A549 (cell line): ENCODE measurements around the gene FAM151A. TPM values are rescaled to one million over a fixed set of nuclear protein-coding genes. Genes with fewer than 3 reads are reported as not detected.

Source experiments
- ATAC-seq, 2 experiments: fragments of 200-7000 bp in 1 of 2; fragments of >200 bp in 1 of 2; cut with Nextera tagmentation in 1 of 2; cut with Tn5 transposase in 1 of 2; 3 replicates each; pipeline versions ENCODE4 v1.8.0 to v1.9.1; 2018 to 2020; ENCODE audit warnings: mild to moderate bottlenecking in 1 of 2, moderate library complexity in 1 of 2
- CTCF ChIA-PET: fragments of 300-600 bp; sonication (Branson Sonifier 250); formaldehyde crosslinking; extraction: SDS; loops from one replicate; lab custom pipeline; 2021; ENCODE audit warnings: antibody characterized with exemption, inconsistent platforms; lab: Yijun Ruan, JAX
- POLR2A ChIA-PET: fragments of 350-600 bp; formaldehyde crosslinking; extraction: SDS; loops from one replicate; lab custom pipeline; 2021; ENCODE audit warnings: antibody characterized with exemption, inconsistent platforms; lab: Yijun Ruan, JAX
- DNase-seq, 2 experiments: peaks; one replicate each; pipeline versions ENCODE4 v3.0.0 to v3.0.0-alpha.2; 2011 to 2016; ENCODE audit warnings: low read depth in 1 of 2, low spot score in 1 of 2
- FAIRE-seq: peaks from 2 replicates; lab custom pipeline; 2011; peaks lifted over from hg19 to GRCh38; lab: Jason Lieb, UNC
- H3K27ac ChIP-seq, 2 experiments: fragments of >200 bp; sonication (Bioruptor Twin); formaldehyde crosslinking; 3 replicates each; pipeline ENCODE4 v1.5.1; 2016 to 2017
- H3K4me1 ChIP-seq: fragments of >200 bp; sonication (Bioruptor Twin); formaldehyde crosslinking; 3 replicates; pipeline ENCODE4 v1.6.1; 2016
- H3K4me2 ChIP-seq: fragments of >200 bp; sonication (Bioruptor Twin); formaldehyde crosslinking; 3 replicates; pipeline ENCODE4 v1.6.1; 2016
- H3K4me3 ChIP-seq: fragments of >200 bp; sonication (Bioruptor Twin); formaldehyde crosslinking; 3 replicates; pipeline ENCODE4 v1.5.1; 2016
- H3K9me3 ChIP-seq: fragments of >200 bp; sonication (Bioruptor Twin); formaldehyde crosslinking; 3 replicates; pipeline ENCODE4 v1.6.1; 2016
- CBX8 ChIP-seq: fragments of 200-600 bp; sonication (generic); IDR thresholded peaks from 2 replicates; pipeline ENCODE4 v1.6.1; 2016
- CEBPB ChIP-seq, 2 experiments: fragments of >200 bp in 1 of 2; sonication (Bioruptor Twin) in 1 of 2; formaldehyde crosslinking in 1 of 2; IDR thresholded peaks; 2 replicates each; pipeline ENCODE4 v1.6.1; 2012 to 2016
- EHF ChIP-seq: fragments of 250-450 bp; sonication (Bioruptor Pico); IDR thresholded peaks from 2 replicates; pipeline ENCODE4 v1.5.0; 2020; ENCODE audit warnings: mild to moderate bottlenecking
- HDAC2 ChIP-seq: fragments of 200-600 bp; sonication (generic); IDR thresholded peaks from 2 replicates; pipeline ENCODE4 v1.6.1; 2016
- HMGXB4 ChIP-seq: fragments of 250-450 bp; sonication (Bioruptor Pico); IDR thresholded peaks from 2 replicates; pipeline ENCODE4 v1.5.0; 2021; ENCODE audit warnings: mild to moderate bottlenecking, moderate library complexity, borderline replicate concordance
- HOXB13 ChIP-seq: fragments of 250-450 bp; sonication (Bioruptor Pico); IDR thresholded peaks from 2 replicates; pipeline ENCODE4 v1.5.0; 2020; ENCODE audit warnings: low read depth, mild to moderate bottlenecking, moderate library complexity
- JUN ChIP-seq, 2 experiments: fragments of >200 bp; sonication (Bioruptor Twin); formaldehyde crosslinking; IDR thresholded peaks; 2 replicates in 1 of 2; 3 replicates in 1 of 2; pipeline ENCODE4 v1.6.1; 2016 to 2017
- KDM1A ChIP-seq: fragments of 200-600 bp; sonication (generic); IDR thresholded peaks from 2 replicates; pipeline ENCODE4 v1.6.1; 2016; ENCODE audit warnings: low read depth, mild to moderate bottlenecking
- MAFK ChIP-seq: fragments of 450-650 bp; IDR thresholded peaks from 2 replicates; pipeline ENCODE4 v1.6.1; 2014; ENCODE audit not compliant: partially characterized antibody
- NPAS2 ChIP-seq: fragments of 250-450 bp; sonication (Bioruptor Pico); IDR thresholded peaks from 2 replicates; pipeline ENCODE4 v1.8.0; 2022; ENCODE audit warnings: mild to moderate bottlenecking, moderate library complexity, borderline replicate concordance
- PHF8 ChIP-seq: fragments of 200-600 bp; sonication (generic); IDR thresholded peaks from 2 replicates; pipeline ENCODE4 v1.6.1; 2016; ENCODE audit warnings: low read depth, mild to moderate bottlenecking, antibody characterized with exemption, moderate library complexity, borderline replicate concordance
- POLR2A ChIP-seq: IDR thresholded peaks from 2 replicates; pipeline ENCODE4 v1.6.1; 2012; ENCODE audit warnings: mild to moderate bottlenecking, low read length
- RAD21 ChIP-seq, 2 experiments: fragments of >200 bp in 1 of 2; sonication (Bioruptor Twin) in 1 of 2; formaldehyde crosslinking in 1 of 2; IDR thresholded peaks in 1 of 2; conservative IDR thresholded peaks in 1 of 2; 2 replicates in 1 of 2; 3 replicates in 1 of 2; pipeline ENCODE4 v1.6.1; 2012 to 2018; ENCODE audit warnings: inconsistent platforms in 1 of 2
- RCOR1 ChIP-seq: fragments of 150-350 bp; IDR thresholded peaks from 2 replicates; pipeline ENCODE4 v1.6.1; 2014; ENCODE audit warnings: antibody characterized with exemption, low read length, low read depth
- RFX5 ChIP-seq: fragments of 450-650 bp; IDR thresholded peaks from 2 replicates; pipeline ENCODE4 v1.7.1; 2014; ENCODE audit warnings: antibody characterized with exemption, mild to moderate bottlenecking, moderate library complexity
- WGBS: methylation state at CpG from one replicate; pipeline ENCODE4 v1.1.6; 2017; ENCODE audit errors: missing lambda C conversion rate; 5-methylcytosine and 5-hydroxymethylcytosine counted together
- polyA plus RNA-seq, 4 experiments: library from polyadenylated mRNA; depleted of rRNA in 3 of 4; stranded (reverse); fragments of >200 nt; fragmentation: RNase III in 1 of 4; extraction: RNeasy Plus Mini Kit Qiagen cat#74134 plus additional on column Dnase treatment in 1 of 4; gene quantifications; 2 replicates in 3 of 4; 3 replicates in 1 of 4; pipeline ENCODE4 v1.2.3, GENCODE V29; 2011 to 2017
- TF ChIP-seq, protein P1 (sequence below): IDR thresholded peaks from 2 replicates; pipeline ENCODE4 v1.6.1; 2012; ENCODE audit warnings: low read depth, borderline replicate concordance
- TF ChIP-seq, protein P2 (sequence below): fragments of 200-600 bp; sonication (generic); IDR thresholded peaks from 2 replicates; pipeline ENCODE4 v1.6.1; 2016; ENCODE audit warnings: antibody characterized with exemption, mild to moderate bottlenecking, moderate library complexity

FAM151A gene
- polyA plus RNA-seq, 2 of the 4 experiments (the other 2 are of a cell fraction) = not detected

- ChIA-PET POLR2A (no interaction called here), CTCF (interaction anchor here (1.4 kb wide), 1 partner anchor 14 kb away, joined by 3 read pairs; no protein-coding TSS in a partner anchor)
- FAIRE-seq (no peak), DNase-seq (no peak), ATAC-seq (no peak)
- Histone ChIP-seq H3K4me1 (no peaks in the 10 kb centered on the region), H3K9me3 (peaks cover 13% of the 10 kb centered on the region; the same call in 2 of the 3 replicates), H3K4me2 (no peak overlapping the region), H3K4me3 (no peak overlapping the region), H3K27ac (no peak overlapping the region)
- 0% methylated on average over 2 of the region's 2 CpGs for WGBS
- TF ChIP-seq RCOR1 = no peak
- TF ChIP-seq RAD21 (conservative IDR thresholded peaks at IDR 0.05 in 1 of 2, IDR thresholded peaks at IDR 0.05 in 1 of 2) = no peak
- no peak for TF ChIP-seq NPAS2 (CRISPR knock-in tag)
- no peak for TF ChIP-seq POLR2A
- no peak for TF ChIP-seq HMGXB4 (CRISPR knock-in tag)
- TF ChIP-seq EHF (CRISPR knock-in tag) = no peak
- no peak for TF ChIP-seq KDM1A
Observed at GRCh38 chr1:54658164-54658913, 35.0 kb upstream of the FAM151A start.

- POLR2A ChIA-PET = interaction anchor here (0.5 kb wide), 1 partner anchor 257 kb away, joined by 3 read pairs; no protein-coding TSS in a partner anchor
- H3K4me3 ChIP-seq = no peak overlapping the region
- FAIRE-seq (no peak), DNase-seq (no peak)
- CTCF ChIA-PET = interaction anchor here (0.7 kb wide), 1 partner anchor 163 kb away, joined by 3 read pairs; no protein-coding TSS in a partner anchor
- TF ChIP-seq, protein P1, sequence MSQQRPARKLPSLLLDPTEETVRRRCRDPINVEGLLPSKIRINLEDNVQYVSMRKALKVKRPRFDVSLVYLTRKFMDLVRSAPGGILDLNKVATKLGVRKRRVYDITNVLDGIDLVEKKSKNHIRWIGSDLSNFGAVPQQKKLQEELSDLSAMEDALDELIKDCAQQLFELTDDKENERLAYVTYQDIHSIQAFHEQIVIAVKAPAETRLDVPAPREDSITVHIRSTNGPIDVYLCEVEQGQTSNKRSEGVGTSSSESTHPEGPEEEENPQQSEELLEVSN = no peak
- TF ChIP-seq HMGXB4 (CRISPR knock-in tag) = no peak
- TF ChIP-seq, protein P2, sequence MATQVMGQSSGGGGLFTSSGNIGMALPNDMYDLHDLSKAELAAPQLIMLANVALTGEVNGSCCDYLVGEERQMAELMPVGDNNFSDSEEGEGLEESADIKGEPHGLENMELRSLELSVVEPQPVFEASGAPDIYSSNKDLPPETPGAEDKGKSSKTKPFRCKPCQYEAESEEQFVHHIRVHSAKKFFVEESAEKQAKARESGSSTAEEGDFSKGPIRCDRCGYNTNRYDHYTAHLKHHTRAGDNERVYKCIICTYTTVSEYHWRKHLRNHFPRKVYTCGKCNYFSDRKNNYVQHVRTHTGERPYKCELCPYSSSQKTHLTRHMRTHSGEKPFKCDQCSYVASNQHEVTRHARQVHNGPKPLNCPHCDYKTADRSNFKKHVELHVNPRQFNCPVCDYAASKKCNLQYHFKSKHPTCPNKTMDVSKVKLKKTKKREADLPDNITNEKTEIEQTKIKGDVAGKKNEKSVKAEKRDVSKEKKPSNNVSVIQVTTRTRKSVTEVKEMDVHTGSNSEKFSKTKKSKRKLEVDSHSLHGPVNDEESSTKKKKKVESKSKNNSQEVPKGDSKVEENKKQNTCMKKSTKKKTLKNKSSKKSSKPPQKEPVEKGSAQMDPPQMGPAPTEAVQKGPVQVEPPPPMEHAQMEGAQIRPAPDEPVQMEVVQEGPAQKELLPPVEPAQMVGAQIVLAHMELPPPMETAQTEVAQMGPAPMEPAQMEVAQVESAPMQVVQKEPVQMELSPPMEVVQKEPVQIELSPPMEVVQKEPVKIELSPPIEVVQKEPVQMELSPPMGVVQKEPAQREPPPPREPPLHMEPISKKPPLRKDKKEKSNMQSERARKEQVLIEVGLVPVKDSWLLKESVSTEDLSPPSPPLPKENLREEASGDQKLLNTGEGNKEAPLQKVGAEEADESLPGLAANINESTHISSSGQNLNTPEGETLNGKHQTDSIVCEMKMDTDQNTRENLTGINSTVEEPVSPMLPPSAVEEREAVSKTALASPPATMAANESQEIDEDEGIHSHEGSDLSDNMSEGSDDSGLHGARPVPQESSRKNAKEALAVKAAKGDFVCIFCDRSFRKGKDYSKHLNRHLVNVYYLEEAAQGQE = no peak
- TF ChIP-seq HDAC2 = no peak
- TF ChIP-seq POLR2A = no peak
- no peak for TF ChIP-seq MAFK
- TF ChIP-seq HOXB13 (CRISPR knock-in tag) = no peak
- TF ChIP-seq JUN (IDR thresholded peaks at IDR 0.05) = no peak
- TF ChIP-seq RFX5 = no peak
- no peak for TF ChIP-seq PHF8
- no peak for TF ChIP-seq CBX8
- TF ChIP-seq CEBPB (IDR thresholded peaks at IDR 0.05) = no peak
- TF ChIP-seq, all 56 proteins: peak for 0
- H3K4me1 ChIP-seq = peaks cover 18% of the 10 kb centered on the region
- ATAC-seq = no peak
- no peak overlapping the region for H3K4me2 ChIP-seq
- WGBS = 40% methylated on average over 2 of the region's 4 CpGs
- H3K9me3 ChIP-seq = peaks cover 4% of the 10 kb centered on the region; the same call in 2 of the 3 replicates
- H3K27ac ChIP-seq = no peak overlapping the region
Observed at GRCh38 chr1:54653036-54653435, 29.7 kb upstream of the FAM151A start.
